K562 (cell line): ENCODE data around the gene SPAG17. TPM values are rescaled to one million over a fixed set of nuclear protein-coding genes. Genes with fewer than 3 reads are reported as not detected.

ENCODE experiments used
- DDX20 ChIP-seq: fragments of 450-650 bp; IDR thresholded peaks from 2 replicates; pipeline ENCODE4 v1.6.1; 2016; ENCODE audit warnings: missing genetic modification characterization, low read depth, mild to moderate bottlenecking, missing compliant biosample characterization, moderate library complexity
- ETV5 ChIP-seq: sonication (generic); formaldehyde crosslinking; IDR thresholded peaks from 2 replicates; pipeline ENCODE4 v1.4.0; 2020; ENCODE audit warnings: low read depth, mild to moderate bottlenecking, missing genetic modification reagents
- GABPA ChIP-seq: fragments of 200-800 bp; sonication (Bioruptor generic); conservative IDR thresholded peaks from 2 replicates; pipeline ENCODE4 v1.6.1; 2016; ENCODE audit warnings: low read depth, missing genetic modification characterization, missing compliant biosample characterization
- HNRNPUL1 ChIP-seq: fragments of 200-400 bp; formaldehyde crosslinking; IDR thresholded peaks from 2 replicates; pipeline ENCODE4 v1.6.1; 2017; ENCODE audit warnings: low read length
- KLF16 ChIP-seq: IDR thresholded peaks from 2 replicates; pipeline ENCODE4 v1.6.1; 2016; ENCODE audit warnings: antibody characterized with exemption
- NR4A1 ChIP-seq, 2 experiments: fragments of 250-450 bp in 1 of 2; fragments of 450-650 bp in 1 of 2; sonication (Bioruptor Pico) in 1 of 2; IDR thresholded peaks; 2 replicates each; pipeline versions ENCODE4 v1.4.0 to v1.6.1; 2016 to 2020; ENCODE audit warnings: mild to moderate bottlenecking in 2 of 2, missing compliant biosample characterization in 1 of 2, missing genetic modification characterization in 1 of 2, moderate library complexity in 1 of 2
- ZNF175 ChIP-seq: fragments of 200-800 bp; sonication (Bioruptor generic); IDR thresholded peaks from 2 replicates; pipeline ENCODE4 v1.6.1; 2016; ENCODE audit warnings: low read depth, mild to moderate bottlenecking, missing genetic modification characterization, missing compliant biosample characterization
- ZNF3 ChIP-seq: fragments of 250-450 bp; sonication (Bioruptor Pico); IDR thresholded peaks from 2 replicates; pipeline ENCODE4 v1.5.0; 2021; ENCODE audit warnings: mild to moderate bottlenecking, moderate library complexity
- polyA plus RNA-seq, 8 experiments: library from polyadenylated mRNA; depleted of rRNA in 4 of 8; stranded (reverse) in 5 of 8; unstranded in 3 of 8; fragments of >200 nt; fragmentation: Nextera tagmentation in 2 of 8; fragmentation: Illumina TruSeq in 1 of 8; extraction: Ambion mirVana in 2 of 8; extraction: Trizol in 1 of 8; gene quantifications; 2 replicates each; pipeline versions ENCODE4 v1.2.1 to v1.2.3, GENCODE V29; 2011 to 2014; ENCODE audit warnings: inconsistent platforms in 1 of 8, missing spikeins in 1 of 8
- total RNA-seq, 7 experiments: library from RNA; depleted of rRNA in 6 of 7; stranded (reverse); fragments of >200 nt in 6 of 7; fragmentation: Illumina TruSeq in 2 of 7; extraction: Trizol in 2 of 7; gene quantifications; 2 replicates each; pipeline versions ENCODE4 v1.2.1 to v1.2.3, GENCODE V29; 2011 to 2021; ENCODE audit warnings: low replicate concordance in 1 of 7
- TF ChIP-seq, protein P1 (sequence below), 2 experiments: fragments of 200-800 bp in 1 of 2; sonication (Bioruptor generic) in 1 of 2; sonication (generic) in 1 of 2; formaldehyde crosslinking in 1 of 2; IDR thresholded peaks in 1 of 2; conservative IDR thresholded peaks in 1 of 2; 2 replicates each; pipeline versions ENCODE4 v1.5.0 to v1.6.1; 2016 to 2020; ENCODE audit warnings: missing compliant biosample characterization in 1 of 2, missing genetic modification characterization in 1 of 2, missing genetic modification reagents in 1 of 2
- TF ChIP-seq, protein P2 (sequence below): sonication (generic); formaldehyde crosslinking; IDR thresholded peaks from 2 replicates; pipeline ENCODE4 v1.8.1; 2023; ENCODE audit warnings: mild to moderate bottlenecking, missing genetic modification reagents, moderate library complexity
- TF ChIP-seq, protein P3 (sequence below), 2 experiments: fragments of 450-650 bp; IDR thresholded peaks; 2 replicates each; pipeline ENCODE4 v1.6.1; 2016; ENCODE audit warnings: mild to moderate bottlenecking in 2 of 2, borderline replicate concordance in 1 of 2, low read depth in 1 of 2, moderate library complexity in 1 of 2
- TF ChIP-seq, protein P4 (sequence below): fragments of 250-450 bp; sonication (Bioruptor Pico); IDR thresholded peaks from 2 replicates; pipeline ENCODE4 v1.5.0; 2021

Gene SPAG17
- total and polyA plus RNA-seq, 9 of the 15 experiments (the other 6 are each of a cell fraction or from before 2014, with no cell fraction given) = 0.07 to 2.1 (median 1.5) TPM

DNA sequence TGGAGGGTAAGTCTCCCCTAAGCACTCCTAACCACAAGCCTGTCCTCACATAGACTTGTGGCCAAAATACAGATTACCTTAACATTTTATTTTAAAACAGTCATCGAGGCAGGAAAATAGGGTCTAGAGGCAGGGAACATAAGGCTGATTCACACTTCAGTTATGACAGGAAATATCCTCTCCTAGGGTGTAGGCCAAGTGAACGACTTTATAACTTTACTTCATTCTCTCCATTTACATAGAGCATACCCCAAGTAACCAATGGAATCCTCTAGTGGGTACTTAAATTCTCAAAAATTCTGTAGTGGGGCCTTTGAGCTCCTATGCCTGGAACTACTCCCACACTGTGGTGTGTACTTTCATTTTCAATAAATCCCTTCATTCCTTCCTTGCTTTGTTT, 142.5 kb downstream of the SPAG17 start (continued):
- TF ChIP-seq, protein P1, sequence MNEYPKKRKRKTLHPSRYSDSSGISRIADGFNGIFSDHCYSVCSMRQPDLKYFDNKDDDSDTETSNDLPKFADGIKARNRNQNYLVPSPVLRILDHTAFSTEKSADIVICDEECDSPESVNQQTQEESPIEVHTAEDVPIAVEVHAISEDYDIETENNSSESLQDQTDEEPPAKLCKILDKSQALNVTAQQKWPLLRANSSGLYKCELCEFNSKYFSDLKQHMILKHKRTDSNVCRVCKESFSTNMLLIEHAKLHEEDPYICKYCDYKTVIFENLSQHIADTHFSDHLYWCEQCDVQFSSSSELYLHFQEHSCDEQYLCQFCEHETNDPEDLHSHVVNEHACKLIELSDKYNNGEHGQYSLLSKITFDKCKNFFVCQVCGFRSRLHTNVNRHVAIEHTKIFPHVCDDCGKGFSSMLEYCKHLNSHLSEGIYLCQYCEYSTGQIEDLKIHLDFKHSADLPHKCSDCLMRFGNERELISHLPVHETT (CRISPR knock-in tag; conservative IDR thresholded peaks at IDR 0.05 in 1 of 2, IDR thresholded peaks at IDR 0.05 in 1 of 2) = no peak
- TF ChIP-seq, protein P2, sequence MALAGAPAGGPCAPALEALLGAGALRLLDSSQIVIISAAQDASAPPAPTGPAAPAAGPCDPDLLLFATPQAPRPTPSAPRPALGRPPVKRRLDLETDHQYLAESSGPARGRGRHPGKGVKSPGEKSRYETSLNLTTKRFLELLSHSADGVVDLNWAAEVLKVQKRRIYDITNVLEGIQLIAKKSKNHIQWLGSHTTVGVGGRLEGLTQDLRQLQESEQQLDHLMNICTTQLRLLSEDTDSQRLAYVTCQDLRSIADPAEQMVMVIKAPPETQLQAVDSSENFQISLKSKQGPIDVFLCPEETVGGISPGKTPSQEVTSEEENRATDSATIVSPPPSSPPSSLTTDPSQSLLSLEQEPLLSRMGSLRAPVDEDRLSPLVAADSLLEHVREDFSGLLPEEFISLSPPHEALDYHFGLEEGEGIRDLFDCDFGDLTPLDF = no peak
- TF ChIP-seq ZNF175 (CRISPR knock-in tag) (no peak), ZNF3 (CRISPR knock-in tag) (no peak), DDX20 (tag) (no peak), KLF16 (no peak), ETV5 (CRISPR knock-in tag) (no peak), HNRNPUL1 (no peak), NR4A1 (CRISPR knock-in tag; IDR thresholded peaks at IDR 0.05) (no peak), NR4A1 (tag; IDR thresholded peaks at IDR 0.05) (no peak), GABPA (no peak)
- TF ChIP-seq, protein P3, sequence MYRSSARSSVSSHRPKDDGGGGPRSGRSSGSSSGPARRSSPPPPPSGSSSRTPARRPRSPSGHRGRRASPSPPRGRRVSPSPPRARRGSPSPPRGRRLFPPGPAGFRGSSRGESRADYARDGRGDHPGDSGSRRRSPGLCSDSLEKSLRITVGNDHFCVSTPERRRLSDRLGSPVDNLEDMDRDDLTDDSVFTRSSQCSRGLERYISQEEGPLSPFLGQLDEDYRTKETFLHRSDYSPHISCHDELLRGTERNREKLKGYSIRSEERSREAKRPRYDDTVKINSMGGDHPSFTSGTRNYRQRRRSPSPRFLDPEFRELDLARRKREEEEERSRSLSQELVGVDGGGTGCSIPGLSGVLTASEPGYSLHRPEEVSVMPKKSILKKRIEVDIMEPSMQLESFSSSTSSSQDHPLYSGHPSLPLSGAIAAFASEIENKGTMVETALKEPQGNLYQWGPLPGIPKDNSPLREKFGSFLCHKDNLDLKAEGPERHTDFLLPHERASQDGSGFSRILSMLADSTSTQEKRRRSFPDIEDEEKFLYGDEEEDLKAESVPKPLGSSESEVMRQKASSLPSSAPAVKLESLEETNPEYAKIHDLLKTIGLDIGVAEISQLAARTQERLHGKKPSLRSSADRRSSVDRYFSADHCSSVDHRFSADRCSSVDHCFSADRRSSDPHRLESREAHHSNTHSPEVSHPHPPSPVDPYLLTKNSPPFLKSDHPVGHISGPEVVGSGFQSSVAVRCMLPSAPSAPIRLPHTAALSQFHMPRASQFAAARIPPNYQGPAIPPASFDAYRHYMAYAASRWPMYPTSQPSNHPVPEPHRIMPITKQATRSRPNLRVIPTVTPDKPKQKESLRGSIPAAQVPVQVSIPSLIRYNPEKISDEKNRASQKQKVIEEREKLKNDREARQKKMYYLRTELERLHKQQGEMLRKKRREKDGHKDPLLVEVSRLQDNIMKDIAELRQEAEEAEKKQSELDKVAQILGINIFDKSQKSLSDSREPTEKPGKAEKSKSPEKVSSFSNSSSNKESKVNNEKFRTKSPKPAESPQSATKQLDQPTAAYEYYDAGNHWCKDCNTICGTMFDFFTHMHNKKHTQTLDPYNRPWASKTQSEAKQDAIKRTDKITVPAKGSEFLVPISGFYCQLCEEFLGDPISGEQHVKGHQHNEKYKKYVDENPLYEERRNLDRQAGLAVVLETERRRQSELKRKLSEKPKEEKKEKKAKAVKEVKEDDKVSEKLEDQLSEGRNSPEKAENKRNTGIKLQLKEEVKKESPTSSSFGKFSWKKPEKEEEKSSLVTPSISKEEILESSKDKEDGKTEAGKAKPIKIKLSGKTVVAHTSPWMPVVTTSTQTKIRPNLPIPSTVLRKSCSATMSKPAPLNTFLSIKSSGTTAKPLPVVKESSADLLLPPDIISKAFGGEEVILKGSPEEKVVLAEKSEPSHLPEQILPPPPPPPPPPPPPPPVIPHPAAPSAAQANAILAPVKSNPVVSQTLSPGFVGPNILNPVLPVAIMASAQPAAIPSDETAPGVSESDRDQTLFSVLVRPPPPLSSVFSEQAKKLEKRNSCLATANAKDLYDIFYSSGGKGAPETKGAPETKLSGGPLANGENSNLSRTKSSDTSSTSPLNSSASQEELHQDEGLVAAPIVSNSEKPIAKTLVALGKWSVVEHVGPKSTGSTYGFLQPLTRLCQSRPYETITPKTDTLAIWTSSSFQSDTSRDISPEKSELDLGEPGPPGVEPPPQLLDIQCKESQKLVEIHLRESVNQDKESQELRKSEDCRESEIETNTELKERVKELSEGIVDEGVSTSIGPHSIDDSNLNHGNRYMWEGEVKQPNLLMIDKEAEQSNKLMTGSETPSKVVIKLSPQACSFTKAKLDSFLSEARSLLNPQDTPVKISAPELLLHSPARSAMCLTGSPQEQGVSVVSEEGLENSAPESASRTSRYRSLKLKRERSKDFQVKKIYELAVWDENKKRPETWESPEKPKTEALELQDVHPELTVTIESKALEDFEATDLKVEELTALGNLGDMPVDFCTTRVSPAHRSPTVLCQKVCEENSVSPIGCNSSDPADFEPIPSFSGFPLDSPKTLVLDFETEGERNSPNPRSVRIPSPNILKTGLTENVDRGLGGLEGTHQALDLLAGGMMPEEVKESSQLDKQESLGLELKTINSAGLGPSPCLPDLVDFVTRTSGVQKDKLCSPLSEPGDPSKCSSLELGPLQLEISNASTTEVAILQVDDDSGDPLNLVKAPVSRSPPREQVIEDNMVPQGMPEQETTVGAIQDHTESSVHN (IDR thresholded peaks at IDR 0.05; ENCODE audit: borderline replicate concordance in 1 of 2, low read depth in 1 of 2) = no peak
- TF ChIP-seq, protein P4, sequence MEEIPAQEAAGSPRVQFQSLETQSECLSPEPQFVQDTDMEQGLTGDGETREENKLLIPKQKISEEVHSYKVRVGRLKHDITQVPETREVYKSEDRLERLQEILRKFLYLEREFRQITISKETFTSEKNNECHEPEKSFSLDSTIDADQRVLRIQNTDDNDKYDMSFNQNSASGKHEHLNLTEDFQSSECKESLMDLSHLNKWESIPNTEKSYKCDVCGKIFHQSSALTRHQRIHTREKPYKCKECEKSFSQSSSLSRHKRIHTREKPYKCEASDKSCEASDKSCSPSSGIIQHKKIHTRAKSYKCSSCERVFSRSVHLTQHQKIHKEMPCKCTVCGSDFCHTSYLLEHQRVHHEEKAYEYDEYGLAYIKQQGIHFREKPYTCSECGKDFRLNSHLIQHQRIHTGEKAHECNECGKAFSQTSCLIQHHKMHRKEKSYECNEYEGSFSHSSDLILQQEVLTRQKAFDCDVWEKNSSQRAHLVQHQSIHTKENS (CRISPR knock-in tag) = no peak
